ENCODE measurements around the gene COX6A2. TPM values are rescaled to one million over a fixed set of nuclear protein-coding genes. Genes with fewer than 3 reads are reported as not detected.

Gene COX6A2
- total RNA-seq, 1 experiment from 2014 or later, result not detected

GRCh38 chr16:31464781-31465260 lies 36.7 kb upstream of the COX6A2 start:
- POLR2A ChIA-PET, result no interaction called here
- ATAC-seq, result no peak

GRCh38 chr16:31464348-31464769 lies 36.2 kb upstream of the COX6A2 start:
- no peaks in the 10 kb centered on the region for H3K27me3 ChIP-seq (ENCODE audit: control insufficient read depth, insufficient read depth, low read length)
- in situ Hi-C loops (cut with HindIII; ENCODE audit: low pct_unique_long_range_greater_than_20kb, low sequenced_read_pairs), result no loop called here
- TF ChIP-seq CTCF (IDR thresholded peaks at IDR 0.05) (no peak), REST (IDR thresholded peaks at IDR 0.05; ENCODE audit: insufficient read depth in 1 of 2, low read depth in 2 of 2, low read length in 1 of 2) (no peak)
- BruUV-seq (replicated peaks), result no TSS peak
- no peak for DNase-seq (ENCODE audit: low read depth, low spot score)
- H3K4me1 ChIP-seq (ENCODE audit: control insufficient read depth, insufficient read depth, low read length), result peaks cover 6% of the 10 kb centered on the region
- H3K27ac ChIP-seq (ENCODE audit: low read length), result no peak overlapping the region
- CTCF ChIA-PET, result interaction anchor here (0.6 kb wide), 1 partner anchor 22 kb away, joined by 3 read pairs; no protein-coding TSS in a partner anchor
- no peaks in the 10 kb centered on the region for H3K9me3 ChIP-seq (ENCODE audit: control insufficient read depth, insufficient read depth, low read depth, low read length)
- POLR2A ChIA-PET, result no interaction called here
- H3K4me3 ChIP-seq (ENCODE audit: low read depth in 2 of 2, low read length in 2 of 2), result no peak overlapping the region
- H3K36me3 ChIP-seq (ENCODE audit: control insufficient read depth, insufficient read depth, low read length), result no peaks in the 10 kb centered on the region
- intact Hi-C loops (cut with micrococcal nuclease; ENCODE audit: unreplicated experiment), result no loop called here
- no peak for ATAC-seq

More at GRCh38 chr16:31464781-31465260, 36.7 kb upstream of the COX6A2 start:
- Histone ChIP-seq H3K27ac (ENCODE audit: low read length) (no peak overlapping the region), H3K27me3 (ENCODE audit: control insufficient read depth, insufficient read depth, low read length) (no peaks in the 10 kb centered on the region), H3K36me3 (ENCODE audit: control insufficient read depth, insufficient read depth, low read length) (no peaks in the 10 kb centered on the region), H3K4me1 (ENCODE audit: control insufficient read depth, insufficient read depth, low read length) (peaks cover 6% of the 10 kb centered on the region), H3K4me3 (ENCODE audit: low read depth in 2 of 2, low read length in 2 of 2) (no peak overlapping the region), H3K9me3 (ENCODE audit: control insufficient read depth, insufficient read depth, low read depth, low read length) (no peaks in the 10 kb centered on the region)
- intact Hi-C loops (cut with micrococcal nuclease; ENCODE audit: unreplicated experiment), result no loop called here
- no peak for DNase-seq (ENCODE audit: low read depth, low spot score)
- CTCF ChIA-PET, result no interaction called here
- in situ Hi-C loops (cut with HindIII; ENCODE audit: low pct_unique_long_range_greater_than_20kb, low sequenced_read_pairs), result no loop called here
- TF ChIP-seq SIN3A (IDR thresholded peaks at IDR 0.05; ENCODE audit: borderline replicate concordance, insufficient read depth, low read depth, low read length) (no peak), TCF7L2 (IDR thresholded peaks at IDR 0.05; ENCODE audit: low read depth, low read length) (no peak), CTCF (IDR thresholded peaks at IDR 0.05) (no peak), REST (IDR thresholded peaks at IDR 0.05; ENCODE audit: insufficient read depth in 1 of 2, low read depth in 2 of 2, low read length in 1 of 2) (no peak), POLR2AphosphoS5 (IDR thresholded peaks at IDR 0.05; ENCODE audit: low read depth, low read length) (no peak)
- no TSS peak for BruUV-seq (replicated peaks)
